Skin of body (tissue), 2 donors: ENCODE measurements around the gene TOP3A. TPM values are rescaled to one million over a fixed set of nuclear protein-coding genes. Genes with fewer than 3 reads are reported as not detected.
"Not testable (repeated sequence)": the region's sequence is repeated elsewhere in the genome, so short reads cannot be mapped to it uniquely, and the experiment has no call there.

Experiments
- DNase-seq: peaks from one replicate; lab custom pipeline; 2025; lab: John Stamatoyannopoulos, UW
- total RNA-seq: library from RNA; depleted of rRNA; stranded (reverse); fragments of >200 nt; gene quantifications from one replicate; pipeline ENCODE4 v1.2.3, GENCODE V29; 2014

TOP3A gene
- total RNA-seq, 1 donor from 2014 or later = 26.2 TPM

GRCh38 chr17:18324140-18325050, 9.6 kb upstream of the TOP3A start:
- DNase-seq = no peak

DNA sequence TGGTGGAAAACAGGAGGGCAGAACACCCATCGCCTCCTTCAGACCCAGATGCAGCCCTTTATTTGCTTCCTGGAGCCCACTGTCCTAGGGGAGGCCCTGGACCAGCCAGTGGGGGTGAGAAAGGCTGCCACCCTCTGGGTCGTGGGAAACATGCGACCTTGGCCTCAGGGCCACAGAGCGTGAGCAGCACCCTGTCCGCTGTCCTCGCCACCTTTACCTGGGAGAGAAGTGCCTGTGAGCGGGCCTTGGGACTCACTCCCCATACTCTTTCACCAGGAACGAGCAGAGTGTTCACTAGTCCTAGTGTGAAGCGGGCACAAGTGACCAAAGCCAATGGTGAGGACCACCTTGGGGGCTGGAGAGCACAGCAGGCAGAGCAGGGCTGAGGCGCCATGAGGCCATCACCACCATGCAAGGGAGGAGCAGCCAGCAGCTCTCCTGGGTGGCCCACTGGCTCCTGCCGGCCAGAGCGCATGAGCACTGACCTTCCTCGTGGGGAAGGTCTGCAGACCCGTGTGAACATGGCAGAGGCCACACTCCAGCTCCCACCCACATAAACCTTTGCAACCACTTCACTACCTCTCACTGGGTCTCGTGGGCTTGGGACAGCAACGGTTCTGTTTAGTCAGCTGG, 8.8 kb upstream of the TOP3A start:
- DNase-seq = no peak

- no peak for DNase-seq
These were observed 8.2 kb upstream of the TOP3A start for GRCh38 chr17:18323007-18323406.

DNA sequence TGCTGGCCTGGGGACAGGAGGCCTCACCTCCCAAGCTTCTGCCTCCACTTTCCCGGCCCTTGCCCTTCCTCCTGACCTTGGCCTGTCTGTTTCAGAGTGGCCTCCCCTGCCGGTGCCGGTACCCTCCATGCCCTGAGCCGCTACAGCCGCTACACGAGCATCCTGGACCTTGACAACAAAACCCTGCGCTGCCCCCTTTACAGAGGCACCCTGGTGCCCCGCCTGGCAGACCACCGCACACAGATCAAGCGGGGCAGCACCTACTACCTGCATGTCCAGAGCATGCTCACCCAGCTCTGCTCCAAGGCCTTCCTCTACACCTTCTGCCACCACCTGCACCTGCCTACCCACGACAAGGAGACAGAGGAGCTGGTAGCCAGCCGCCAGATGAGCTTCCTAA, 7.7 kb upstream of the TOP3A start:
- DNase-seq = no peak

DNA sequence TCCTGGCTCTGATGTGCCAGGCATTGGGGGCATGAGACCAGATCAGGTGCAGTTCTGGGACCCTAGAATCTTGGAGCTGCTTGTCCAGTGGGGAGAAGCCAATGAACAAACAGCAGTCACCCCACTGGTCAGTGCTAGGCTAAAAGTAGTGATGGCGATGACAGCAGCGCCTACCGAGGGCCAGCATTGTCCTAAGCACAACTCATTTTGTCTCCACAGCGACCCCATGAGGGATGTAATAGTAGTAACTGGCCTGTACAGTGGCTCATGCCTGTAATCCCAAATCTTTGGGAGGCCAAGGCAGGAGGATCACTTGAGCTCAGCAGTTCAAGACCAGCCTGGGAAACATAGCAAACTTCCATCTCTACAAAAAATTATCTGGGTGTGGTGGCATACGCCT, 6.5 kb upstream of the TOP3A start:
- no peak for DNase-seq

- no peak for DNase-seq
These were observed 5.5 kb upstream of the TOP3A start for GRCh38 chr17:18320301-18320700.

DNA sequence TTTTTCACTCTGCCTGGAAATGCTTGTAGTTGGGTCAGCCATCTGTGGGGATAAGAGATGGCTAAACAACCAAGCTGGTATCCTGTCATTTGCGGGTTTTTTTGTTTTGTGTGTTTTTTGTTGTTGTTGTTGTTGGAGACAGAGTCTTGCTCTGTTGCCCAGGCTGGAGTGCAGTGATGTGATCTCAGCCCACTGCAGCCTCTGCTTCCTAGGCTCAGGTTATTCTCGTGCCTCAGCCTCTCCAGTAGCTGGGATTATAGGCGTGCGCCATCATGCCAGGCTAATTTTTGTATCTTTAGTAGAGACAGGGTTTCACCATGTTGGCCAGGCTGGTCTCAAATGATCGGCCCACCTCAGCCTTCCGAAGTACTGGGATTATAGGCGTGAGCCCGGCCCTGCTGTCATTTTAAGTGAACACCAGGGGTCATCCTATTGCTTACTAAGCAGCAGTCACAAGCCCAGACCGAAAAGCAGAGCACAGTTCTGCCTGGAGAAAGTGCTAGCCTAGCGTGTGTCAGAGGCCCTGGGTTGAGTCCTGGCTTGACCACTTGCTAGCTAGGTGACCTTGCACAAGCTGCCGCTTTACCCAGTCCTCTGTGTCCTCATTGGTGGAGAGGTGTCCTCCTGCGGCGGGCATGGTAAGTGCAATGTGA, 4.9 kb upstream of the TOP3A start:
- no peak for DNase-seq

GRCh38 chr17:18318771-18319450, 4.1 kb upstream of the TOP3A start:
- DNase-seq = no peak

- DNase-seq = no peak
These were observed 3.3 kb upstream of the TOP3A start for GRCh38 chr17:18318117-18318516.

- no peak for DNase-seq
These were observed 1.2 kb upstream of the TOP3A start for GRCh38 chr17:18315961-18316360.

GRCh38 chr17:18315562-18315922, 748 bp upstream of the TOP3A start:
- no peak for DNase-seq

- no peak for DNase-seq
These were observed 599 bp downstream of the TOP3A start for GRCh38 chr17:18314059-18314730.

DNA sequence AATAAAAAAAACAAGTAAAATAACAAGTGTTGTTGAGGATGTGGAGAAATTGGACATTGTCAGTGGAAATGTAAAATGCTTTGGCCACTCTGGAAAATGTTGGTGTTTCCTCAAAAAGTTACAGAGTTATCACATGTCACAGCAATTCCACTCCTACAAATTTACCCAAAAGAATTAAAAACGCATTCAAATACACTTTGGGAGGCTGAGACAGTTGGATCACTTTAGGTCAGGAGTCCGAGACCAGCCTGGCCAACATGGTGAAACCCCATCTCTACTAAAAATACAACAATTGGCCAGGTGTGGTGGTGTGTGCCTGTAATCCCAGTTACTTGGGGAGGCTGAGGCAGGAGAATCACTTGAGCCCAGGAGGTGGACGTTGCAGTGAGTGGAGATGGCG, 5.6 kb downstream of the TOP3A start:
- DNase-seq = no peak

GRCh38 chr17:18303206-18303605, 11.6 kb downstream of the TOP3A start:
- DNase-seq = not testable (repeated sequence)

GRCh38 chr17:18300725-18301480, 13.9 kb downstream of the TOP3A start:
- no peak for DNase-seq

- DNase-seq = not testable (repeated sequence)
These were observed 16.7 kb downstream of the TOP3A start for GRCh38 chr17:18298061-18298460.

GRCh38 chr17:18291718-18292540, 22.9 kb downstream of the TOP3A start:
- no peak for DNase-seq

DNA sequence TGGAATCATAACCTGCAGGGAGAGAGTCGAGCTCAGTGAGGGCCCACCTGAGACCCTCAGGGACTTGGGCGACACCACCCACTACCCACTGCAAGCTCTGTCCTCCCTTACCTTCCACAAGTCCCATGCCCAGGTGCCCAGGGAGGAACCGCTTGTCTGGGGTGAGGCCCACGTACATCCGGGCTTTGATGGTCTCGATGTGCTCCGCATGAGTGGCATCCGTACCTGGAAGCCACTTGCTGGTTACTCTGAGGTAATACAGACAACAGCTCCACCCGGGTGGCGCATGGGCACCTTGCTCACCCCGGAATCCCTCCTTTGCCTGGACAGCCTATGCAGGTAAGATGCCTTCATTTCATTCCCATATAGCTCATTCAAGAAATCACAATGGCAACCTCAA, 29.5 kb downstream of the TOP3A start:
- no peak for DNase-seq

- no peak for DNase-seq
These were observed 33.0 kb downstream of the TOP3A start for GRCh38 chr17:18281788-18282187.
